Mesodermal cell (in vitro differentiated cells): ENCODE results near the gene ADAM29. TPM values are rescaled to one million over a fixed set of nuclear protein-coding genes. Genes with fewer than 3 reads are reported as not detected.
"Not testable (repeated sequence)": the region's sequence is repeated elsewhere in the genome, so short reads cannot be mapped to it uniquely, and the experiment has no call there.

Source experiments
- H3K27ac ChIP-seq: 2 replicates; pipeline ENCODE4 v1.7.0; 2013; ENCODE audit warnings: mild to moderate bottlenecking, low read depth, low read length, moderate library complexity; ENCODE audit not compliant: severe bottlenecking
- H3K36me3 ChIP-seq: 2 replicates; pipeline ENCODE4 v1.7.1; 2013; ENCODE audit warnings: mild to moderate bottlenecking, low read length, moderate library complexity; ENCODE audit not compliant: control insufficient read depth, insufficient read depth
- H3K4me1 ChIP-seq: one replicate; pipeline ENCODE4 v1.7.1; 2013; ENCODE audit warnings: mild to moderate bottlenecking, low read length; ENCODE audit not compliant: insufficient read depth, control insufficient read depth, poor library complexity, severe bottlenecking
- H3K4me3 ChIP-seq: 2 replicates; pipeline ENCODE4 v1.7.0; 2013; ENCODE audit warnings: low read length, control low read depth, mild to moderate bottlenecking; ENCODE audit not compliant: insufficient read depth, poor library complexity, severe bottlenecking; ENCODE audit errors: extremely low read depth
- H3K9me3 ChIP-seq: 2 replicates; pipeline ENCODE4 v1.7.1; 2013; ENCODE audit warnings: mild to moderate bottlenecking, low read length, moderate library complexity; ENCODE audit not compliant: control insufficient read depth
- WGBS, 2 experiments: methylation state at CpG; one replicate each; pipeline ENCODE4 v1.1.5; 2013; ENCODE audit warnings: missing lambda C conversion rate in 2 of 2; ENCODE audit not compliant: insufficient coverage in 2 of 2; 5-methylcytosine and 5-hydroxymethylcytosine counted together
- polyA plus RNA-seq, 2 experiments: library from polyadenylated mRNA; stranded (reverse); fragments of 50-300 nt; gene quantifications; one replicate each; pipeline ENCODE4 v1.2.3, GENCODE V29; 2013

The ADAM29 gene
- not detected for polyA plus RNA-seq (2013, experiment 1 of 2)
- 0.10 TPM for polyA plus RNA-seq (2013, experiment 2 of 2)

GRCh38 chr4:174918058-174918457 is at the start of gene ADAM29:
Gene ADAM29, plus strand, starts transcription at chr4:174918358. Its CDS starts 57,168 bp downstream, at chr4:174975526.
- 82 to 93% methylated on average over 2 of the region's 5 CpGs for WGBS, 2 experiments
- no peak within 1 kb of the TSS for H3K4me3 ChIP-seq
- H3K9me3 ChIP-seq, result no peaks in the 10 kb centered on the region
- H3K4me1 ChIP-seq, result no peaks in the 10 kb centered on the region
- H3K27ac ChIP-seq, result no peak within 1 kb of the TSS
- no peaks in the 10 kb centered on the region for H3K36me3 ChIP-seq

GRCh38 chr4:174869339-174869738 is 48.8 kb upstream of the ADAM29 start:
- Histone ChIP-seq H3K36me3 (no peaks in the 10 kb centered on the region), H3K4me3 (no peak overlapping the region), H3K4me1 (no peaks in the 10 kb centered on the region), H3K9me3 (no peaks in the 10 kb centered on the region), H3K27ac (no peak overlapping the region)
- WGBS, 2 experiments, result 100% methylated on average over 3 of the region's 3 CpGs; no CpG with 5 or more reads in 1 of the 2 experiments

GRCh38 chr4:174870311-174870710 is 47.8 kb upstream of the ADAM29 start:
- 83 to 100% methylated on average over 1 to 2 of the region's 2 CpGs for WGBS, 2 experiments
- Histone ChIP-seq H3K4me3 (no peak overlapping the region), H3K27ac (no peak overlapping the region), H3K36me3 (no peaks in the 10 kb centered on the region), H3K4me1 (no peaks in the 10 kb centered on the region), H3K9me3 (no peaks in the 10 kb centered on the region)

GRCh38 chr4:174871407-174871806 is 46.8 kb upstream of the ADAM29 start:
- Histone ChIP-seq H3K27ac (no peak overlapping the region), H3K36me3 (no peaks in the 10 kb centered on the region), H3K4me1 (no peaks in the 10 kb centered on the region)

GRCh38 chr4:174873146-174873545 is 45.0 kb upstream of the ADAM29 start:
- H3K27ac ChIP-seq, H3K9me3 ChIP-seq, H3K4me1 ChIP-seq, H3K36me3 ChIP-seq, H3K4me3 ChIP-seq: not testable (repeated sequence)
- WGBS, 2 experiments, result 78% methylated on average over 1 of the region's 4 CpGs; no CpG with 5 or more reads in 1 of the 2 experiments

More at GRCh38 chr4:174871407-174871806, 46.8 kb upstream of the ADAM29 start:
- Histone ChIP-seq H3K9me3 (no peaks in the 10 kb centered on the region), H3K4me3 (no peak overlapping the region)

- Histone ChIP-seq H3K4me1 (no peaks in the 10 kb centered on the region), H3K9me3 (no peaks in the 10 kb centered on the region), H3K4me3 (no peak overlapping the region), H3K27ac (no peak overlapping the region), H3K36me3 (no peaks in the 10 kb centered on the region)
- 0 to 11% methylated on average over 1 of the region's 1 CpG for WGBS, 2 experiments
Observed at GRCh38 chr4:174873931-174874330, 44.2 kb upstream of the ADAM29 start.

- no peaks in the 10 kb centered on the region for H3K4me1 ChIP-seq
- no peak overlapping the region for H3K4me3 ChIP-seq
- H3K9me3 ChIP-seq, result no peaks in the 10 kb centered on the region
- H3K36me3 ChIP-seq, result no peaks in the 10 kb centered on the region
- no CpG with 5 or more reads among the region's 1 CpG for WGBS, 2 experiments
- no peak overlapping the region for H3K27ac ChIP-seq
Observed at GRCh38 chr4:174874898-174875297, 43.3 kb upstream of the ADAM29 start.

GRCh38 chr4:174880001-174880400 is 38.2 kb upstream of the ADAM29 start:
- H3K4me1 ChIP-seq, result no peaks in the 10 kb centered on the region
- no peak overlapping the region for H3K4me3 ChIP-seq
- 83 to 100% methylated on average over 1 to 2 of the region's 7 CpGs for WGBS, 2 experiments
- no peaks in the 10 kb centered on the region for H3K36me3 ChIP-seq
- H3K9me3 ChIP-seq, result no peaks in the 10 kb centered on the region
- no peak overlapping the region for H3K27ac ChIP-seq

- Histone ChIP-seq H3K4me3 (no peak overlapping the region), H3K27ac (no peak overlapping the region), H3K9me3 (no peaks in the 10 kb centered on the region), H3K36me3 (no peaks in the 10 kb centered on the region), H3K4me1 (no peaks in the 10 kb centered on the region)
- WGBS, 2 experiments, result 80 to 95% methylated on average over 1 to 4 of the region's 6 CpGs
Observed at GRCh38 chr4:174882317-174882992, 35.7 kb upstream of the ADAM29 start.

- Histone ChIP-seq H3K9me3 (no peaks in the 10 kb centered on the region), H3K4me1 (no peaks in the 10 kb centered on the region), H3K36me3 (no peaks in the 10 kb centered on the region), H3K4me3 (no peak overlapping the region), H3K27ac (no peak overlapping the region)
Observed at GRCh38 chr4:174907508-174907907, 10.7 kb upstream of the ADAM29 start.

GRCh38 chr4:174910271-174910670 is 7.9 kb upstream of the ADAM29 start:
- no peaks in the 10 kb centered on the region for H3K9me3 ChIP-seq
- no peaks in the 10 kb centered on the region for H3K4me1 ChIP-seq
- WGBS, 2 experiments, result 100% methylated on average over 1 of the region's 1 CpG; no CpG with 5 or more reads in 1 of the 2 experiments
- no peak overlapping the region for H3K27ac ChIP-seq
- no peaks in the 10 kb centered on the region for H3K36me3 ChIP-seq
- no peak overlapping the region for H3K4me3 ChIP-seq
